ENCODE results near the gene CD33.

Gene CD33

GRCh38 chr19:51185868-51186215 lies 39.0 kb upstream of the CD33 start:
- H3K4me3 ChIP-seq (ENCODE audit: low read depth, low read length): no peak overlapping the region
- DNase-seq (ENCODE audit: low read depth): no peak
- TF ChIP-seq POLR2A (IDR thresholded peaks at IDR 0.05; ENCODE audit: extremely low read depth, insufficient read length) (no peak), MAX (IDR thresholded peaks at IDR 0.05; ENCODE audit: low read depth, low read length) (no peak), MYC (IDR thresholded peaks at IDR 0.05; ENCODE audit: low read depth, low read length) (no peak), CTCF (IDR thresholded peaks at IDR 0.05; ENCODE audit: low read depth, low read length) (no peak)

GRCh38 chr19:51186323-51186722 lies 38.6 kb upstream of the CD33 start:
- no peak overlapping the region for H3K4me3 ChIP-seq (ENCODE audit: low read depth, low read length)
- DNase-seq (ENCODE audit: low read depth): no peak
- TF ChIP-seq MYC (IDR thresholded peaks at IDR 0.05; ENCODE audit: low read depth, low read length): no peak
- TF ChIP-seq CTCF (IDR thresholded peaks at IDR 0.05; ENCODE audit: low read depth, low read length): no peak
- TF ChIP-seq MAX (IDR thresholded peaks at IDR 0.05; ENCODE audit: low read depth, low read length): no peak
- no peak for TF ChIP-seq POLR2A (IDR thresholded peaks at IDR 0.05; ENCODE audit: extremely low read depth, insufficient read length)

- TF ChIP-seq CTCF (IDR thresholded peaks at IDR 0.05; ENCODE audit: low read depth, low read length) (no peak), POLR2A (IDR thresholded peaks at IDR 0.05; ENCODE audit: extremely low read depth, insufficient read length) (no peak), MYC (IDR thresholded peaks at IDR 0.05; ENCODE audit: low read depth, low read length) (no peak), MAX (IDR thresholded peaks at IDR 0.05; ENCODE audit: low read depth, low read length) (no peak)
- H3K4me3 ChIP-seq (ENCODE audit: low read depth, low read length): no peak overlapping the region
- no peak for DNase-seq (ENCODE audit: low read depth)
Measured at GRCh38 chr19:51187395-51188226, 37.3 kb upstream of the CD33 start.

GRCh38 chr19:51188227-51188559 lies 36.7 kb upstream of the CD33 start:
- no peak for TF ChIP-seq POLR2A (IDR thresholded peaks at IDR 0.05; ENCODE audit: extremely low read depth, insufficient read length)
- no peak for TF ChIP-seq MAX (IDR thresholded peaks at IDR 0.05; ENCODE audit: low read depth, low read length)
- TF ChIP-seq CTCF (IDR thresholded peaks at IDR 0.05; ENCODE audit: low read depth, low read length): no peak
- TF ChIP-seq MYC (IDR thresholded peaks at IDR 0.05; ENCODE audit: low read depth, low read length): no peak
- no peak for DNase-seq (ENCODE audit: low read depth)
- no peak overlapping the region for H3K4me3 ChIP-seq (ENCODE audit: low read depth, low read length)

GRCh38 chr19:51192689-51193088 lies 32.2 kb upstream of the CD33 start:
- H3K4me3 ChIP-seq (ENCODE audit: low read depth, low read length): no peak overlapping the region
- TF ChIP-seq MAX (IDR thresholded peaks at IDR 0.05; ENCODE audit: low read depth, low read length) (no peak), CTCF (IDR thresholded peaks at IDR 0.05; ENCODE audit: low read depth, low read length) (no peak), MYC (IDR thresholded peaks at IDR 0.05; ENCODE audit: low read depth, low read length) (no peak), POLR2A (IDR thresholded peaks at IDR 0.05; ENCODE audit: extremely low read depth, insufficient read length) (no peak)
- no peak for DNase-seq (ENCODE audit: low read depth)

Data from NB4 (cell line).